ENCODE data around the gene PIGR. TPM values are rescaled to one million over a fixed set of nuclear protein-coding genes. Genes with fewer than 3 reads are reported as not detected.

Gene PIGR
- total RNA-seq, 2 experiments from 2014 or later: not detected

DNA sequence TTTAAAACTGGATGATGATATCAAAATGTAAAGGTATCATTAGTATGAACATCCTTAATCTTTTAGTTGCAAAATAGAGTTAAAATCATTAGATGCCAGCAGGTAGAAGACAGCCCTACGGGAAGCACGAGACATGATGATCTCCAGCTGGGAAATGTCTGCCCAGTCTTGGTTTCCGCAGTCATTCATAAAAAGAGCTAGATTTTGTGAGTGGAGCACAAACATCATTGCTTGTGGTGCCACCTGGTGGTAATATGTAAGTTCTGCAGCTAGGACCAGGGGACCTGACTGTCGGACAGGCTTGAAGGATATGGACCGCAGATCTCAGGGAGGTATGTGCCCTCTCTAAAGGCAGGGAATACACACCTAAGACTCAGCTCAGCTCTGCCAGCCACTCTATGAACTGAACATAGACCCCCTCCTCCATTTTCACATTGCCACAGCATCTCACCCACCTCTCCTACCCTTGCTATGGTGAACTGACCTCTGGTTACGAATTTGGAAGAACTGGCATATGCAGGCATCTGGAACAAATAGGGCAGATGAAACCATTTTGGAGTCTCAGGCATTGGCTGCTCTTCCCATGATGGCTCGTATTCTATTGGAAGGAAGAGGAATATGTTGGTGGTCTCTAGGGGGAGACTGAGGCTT lies 33.7 kb downstream of the PIGR start:
- peak; percentile 76 for DNase-seq
- CTCF ChIA-PET: interaction anchor here (0.7 to 4.0 kb wide), 56 partner anchors 9 to 283 kb away, joined by 3 to 32 read pairs (median 4); partner anchors contain the start of genes DYRK3, FCMR and IL19
- peaks cover 81% of the 10 kb centered on the region for H3K36me3 Mint-ChIP-seq (ENCODE audit: low read depth)
- no peaks in the 10 kb centered on the region for H3K9me3 Mint-ChIP-seq
- H3K4me1 Mint-ChIP-seq: peaks cover 88% of the 10 kb centered on the region
- POLR2A ChIA-PET: no interaction called here
- H3K27ac Mint-ChIP-seq: no peak overlapping the region
- H3K4me3 Mint-ChIP-seq: no peak overlapping the region
- no peaks in the 10 kb centered on the region for H3K27me3 Mint-ChIP-seq

GRCh38 chr1:206911064-206911663 lies 35.1 kb downstream of the PIGR start:
- ChIA-PET POLR2A (no interaction called here), CTCF (interaction anchor here (0.7 to 4.0 kb wide), 32 partner anchors 11 to 307 kb away, joined by 3 to 32 read pairs (median 4); partner anchors contain the start of gene FCMR)
- Mint-ChIP-seq H3K4me3 (no peak overlapping the region), H3K9me3 (no peaks in the 10 kb centered on the region), H3K36me3 (ENCODE audit: low read depth) (peaks cover 80% of the 10 kb centered on the region), H3K27ac (no peak overlapping the region), H3K4me1 (peaks cover 87% of the 10 kb centered on the region), H3K27me3 (no peaks in the 10 kb centered on the region)
- peak; percentile 46 for DNase-seq

DNA sequence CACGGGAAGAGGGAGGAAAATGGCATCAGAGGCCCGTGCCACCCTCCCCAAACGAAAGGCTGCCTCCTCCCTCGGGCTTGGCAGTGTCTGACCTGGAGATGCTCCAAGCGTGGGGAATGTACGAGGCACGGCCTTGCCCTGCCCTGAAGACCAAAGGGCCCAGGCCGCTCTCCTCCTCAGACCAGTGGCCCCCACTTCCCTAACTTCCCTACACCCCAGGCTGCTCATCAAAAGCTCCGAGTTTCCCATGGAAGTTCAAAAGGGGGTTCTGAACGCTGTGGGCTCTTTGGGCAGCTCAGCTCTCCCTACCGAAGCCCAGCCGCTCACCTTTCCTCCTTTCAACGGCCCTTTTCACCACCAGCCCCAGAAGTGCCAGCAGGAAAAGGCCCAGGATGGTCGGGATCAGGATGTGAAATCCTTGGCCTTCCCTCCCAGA lies 36.4 kb downstream of the PIGR start:
- peaks cover 79% of the 10 kb centered on the region for H3K36me3 Mint-ChIP-seq (ENCODE audit: low read depth)

GRCh38 chr1:206909161-206909882 lies 36.9 kb downstream of the PIGR start:
- peaks cover 87% of the 10 kb centered on the region for H3K4me1 Mint-ChIP-seq

More for the DNA sequence above, 36.4 kb downstream of the PIGR start:
- peak overlapping the region; percentile 25 for H3K4me3 Mint-ChIP-seq
- H3K27me3 Mint-ChIP-seq: no peaks in the 10 kb centered on the region
- peaks cover 87% of the 10 kb centered on the region for H3K4me1 Mint-ChIP-seq
- no peaks in the 10 kb centered on the region for H3K9me3 Mint-ChIP-seq
- POLR2A ChIA-PET: no interaction called here
- no peak overlapping the region for H3K27ac Mint-ChIP-seq
- CTCF ChIA-PET: interaction anchor here (0.8 to 5.6 kb wide), 14 partner anchors 9 to 183 kb away, joined by 3 to 23 read pairs (median 6); partner anchors contain the start of genes FCMR and IL19
- DNase-seq: no peak

DNA sequence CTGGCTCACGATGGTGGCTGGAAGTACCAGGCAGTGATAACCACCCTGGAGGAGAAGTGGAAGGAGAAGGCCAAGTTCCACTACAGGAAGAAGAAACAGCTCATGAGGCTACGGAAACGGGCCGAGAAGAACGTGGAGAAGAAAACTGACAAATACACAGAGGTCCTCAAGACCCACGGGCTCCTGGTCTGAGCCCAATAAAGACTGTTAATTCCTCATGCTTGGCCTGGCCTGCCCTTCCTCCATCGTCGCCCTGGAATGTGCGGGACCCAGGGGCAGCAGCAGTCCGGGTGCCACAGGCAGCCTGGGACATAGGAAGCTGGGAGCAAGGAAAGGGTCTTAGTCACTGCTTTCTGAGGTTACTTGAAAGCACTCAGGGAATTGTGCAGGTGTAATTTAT lies 38.2 kb downstream of the PIGR start:
- peaks cover 77% of the 10 kb centered on the region for H3K4me1 Mint-ChIP-seq
- H3K27ac Mint-ChIP-seq: no peak overlapping the region
- CTCF ChIA-PET: interaction anchor here (1.3 to 5.6 kb wide), 9 partner anchors 12 to 329 kb away, joined by 3 to 23 read pairs (median 8); partner anchors contain the start of genes EIF2D and FCMR
- H3K36me3 Mint-ChIP-seq (ENCODE audit: low read depth): peaks cover 82% of the 10 kb centered on the region
- no peaks in the 10 kb centered on the region for H3K27me3 Mint-ChIP-seq
- POLR2A ChIA-PET: no interaction called here
- DNase-seq: no peak
- H3K9me3 Mint-ChIP-seq: no peaks in the 10 kb centered on the region
- no peak overlapping the region for H3K4me3 Mint-ChIP-seq

More at GRCh38 chr1:206909161-206909882, 36.9 kb downstream of the PIGR start:
- Mint-ChIP-seq H3K9me3 (no peaks in the 10 kb centered on the region), H3K4me3 (peak overlapping the region; percentile 25), H3K27ac (peak overlapping the region; percentile 17), H3K27me3 (no peaks in the 10 kb centered on the region), H3K36me3 (ENCODE audit: low read depth) (peaks cover 80% of the 10 kb centered on the region)
- peak; percentile 36 for DNase-seq
- ChIA-PET CTCF (interaction anchor here (0.6 to 5.6 kb wide), 25 partner anchors 9 to 428 kb away, joined by 3 to 23 read pairs (median 4); partner anchors contain the start of genes EIF2D, FCMR and IL19), POLR2A (interaction anchor here (0.6 kb wide), 1 partner anchor 59 kb away, joined by 6 read pairs; no protein-coding TSS in a partner anchor)

DNA sequence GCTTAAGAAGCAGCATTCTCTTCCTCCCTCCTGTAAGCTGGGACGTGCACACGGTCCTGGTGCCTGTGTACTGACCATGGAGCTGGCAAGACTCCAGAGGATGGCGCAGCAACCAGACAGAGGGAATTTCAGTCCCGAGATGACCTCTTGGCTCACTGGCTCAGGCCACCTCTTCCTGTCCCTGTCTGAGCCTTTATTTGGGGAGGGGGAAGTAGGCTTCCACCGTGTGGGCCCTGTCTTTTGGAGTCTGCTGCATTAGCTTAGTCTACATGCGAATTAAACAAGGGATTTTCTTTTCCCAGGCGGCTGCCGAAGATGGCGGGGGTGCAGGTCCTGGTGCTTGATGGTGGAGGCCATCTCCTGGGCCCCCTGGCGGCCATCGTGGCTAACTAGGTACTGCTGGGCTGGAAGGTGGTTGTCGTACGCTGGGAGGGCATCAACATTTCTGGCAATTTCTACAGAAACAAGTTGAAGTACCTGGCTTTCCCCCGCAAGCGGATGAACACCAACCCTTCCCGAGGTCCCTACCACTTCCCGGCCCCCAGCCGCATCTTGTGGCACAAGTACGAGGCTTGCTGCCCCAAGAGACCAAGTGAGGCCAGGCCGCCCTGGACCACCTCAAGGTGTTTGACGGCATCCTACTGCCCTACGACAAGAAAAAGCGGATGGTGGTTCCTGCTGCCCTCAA lies 38.8 kb downstream of the PIGR start:
- Mint-ChIP-seq H3K36me3 (ENCODE audit: low read depth) (peaks cover 81% of the 10 kb centered on the region), H3K9me3 (no peaks in the 10 kb centered on the region), H3K4me1 (peaks cover 71% of the 10 kb centered on the region), H3K4me3 (no peak overlapping the region), H3K27ac (no peak overlapping the region), H3K27me3 (no peaks in the 10 kb centered on the region)
- ChIA-PET POLR2A (no interaction called here), CTCF (interaction anchor here (2.2 to 5.6 kb wide), 6 partner anchors 11 to 181 kb away, joined by 8 to 23 read pairs (median 14); partner anchors contain the start of gene FCMR)
- no peak for DNase-seq

GRCh38 chr1:206905295-206906164 lies 40.7 kb downstream of the PIGR start:
- Mint-ChIP-seq H3K4me3 (peak overlapping the region; percentile 21), H3K4me1 (peaks cover 55% of the 10 kb centered on the region), H3K9me3 (no peaks in the 10 kb centered on the region), H3K27me3 (no peaks in the 10 kb centered on the region), H3K36me3 (ENCODE audit: low read depth) (peaks cover 71% of the 10 kb centered on the region), H3K27ac (peak overlapping the region; percentile 88)
- POLR2A ChIA-PET: no interaction called here
- no peak for DNase-seq
- CTCF ChIA-PET: interaction anchor here (0.7 to 5.6 kb wide), 15 partner anchors 9 to 270 kb away, joined by 3 to 23 read pairs (median 3); partner anchors contain the start of genes DYRK3 and IL20

DNA sequence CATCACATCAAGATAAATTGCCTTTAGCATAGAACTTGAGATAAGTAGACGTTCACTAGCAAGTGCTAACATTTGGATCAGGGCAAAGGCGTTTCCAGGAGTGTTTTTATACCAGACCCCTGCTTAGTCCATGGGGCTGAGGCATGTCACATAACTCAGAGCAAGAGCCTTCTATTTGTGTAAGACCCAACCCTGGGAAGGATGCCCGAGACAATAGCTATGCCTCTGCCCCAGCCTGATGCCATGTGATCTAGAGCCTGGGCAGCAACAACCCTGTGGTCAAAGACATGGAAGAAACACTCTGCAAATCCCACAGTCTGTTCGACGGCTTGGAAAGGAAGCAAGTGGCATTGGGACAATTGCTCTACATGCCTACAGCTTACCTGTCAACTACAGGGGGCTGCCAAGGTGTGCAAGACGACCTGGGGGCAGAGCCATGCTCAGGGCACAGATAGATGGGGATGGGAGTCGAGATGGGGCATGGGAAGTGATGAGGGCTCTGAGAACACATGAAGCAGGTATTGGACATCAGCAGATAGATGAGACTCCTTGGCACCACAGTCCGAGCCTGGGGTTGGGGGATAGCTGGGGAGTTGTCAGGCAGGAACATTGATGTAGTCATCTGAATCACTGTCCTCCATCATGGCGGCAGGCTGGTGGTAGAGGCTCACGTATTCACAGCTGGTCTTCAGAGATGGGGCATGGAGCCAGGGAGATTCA lies 41.7 kb downstream of the PIGR start:
- POLR2A ChIA-PET: no interaction called here
- Mint-ChIP-seq H3K9me3 (no peaks in the 10 kb centered on the region), H3K27me3 (no peaks in the 10 kb centered on the region), H3K36me3 (ENCODE audit: low read depth) (peaks cover 68% of the 10 kb centered on the region), H3K4me3 (no peak overlapping the region), H3K4me1 (peaks cover 48% of the 10 kb centered on the region), H3K27ac (no peak overlapping the region)
- no peak for DNase-seq
- CTCF ChIA-PET: interaction anchor here (0.8 to 5.6 kb wide), 6 partner anchors 18 to 178 kb away, joined by 3 to 23 read pairs (median 4); no protein-coding TSS in a partner anchor

DNA sequence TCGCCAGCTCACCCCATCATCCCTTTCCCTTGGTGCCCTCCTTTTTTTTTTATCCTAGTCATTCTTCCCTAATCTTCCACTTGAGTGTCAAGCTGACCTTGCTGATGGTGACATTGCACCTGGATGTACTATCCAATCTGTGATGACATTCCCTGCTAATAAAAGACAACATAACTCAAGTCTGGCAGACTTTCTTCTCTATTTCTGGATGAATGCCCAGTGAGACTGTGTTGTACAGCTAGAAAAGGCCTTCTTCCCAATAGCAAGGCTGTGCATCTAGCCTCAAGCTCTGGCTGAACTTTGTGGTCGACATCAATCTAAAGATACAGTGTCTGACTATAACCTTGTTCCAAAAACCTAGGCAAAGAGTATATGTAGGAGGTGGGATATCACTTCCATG lies 42.6 kb downstream of the PIGR start:
- Mint-ChIP-seq H3K4me3 (no peak overlapping the region), H3K36me3 (ENCODE audit: low read depth) (peaks cover 64% of the 10 kb centered on the region), H3K4me1 (peaks cover 46% of the 10 kb centered on the region), H3K27me3 (no peaks in the 10 kb centered on the region), H3K9me3 (no peaks in the 10 kb centered on the region), H3K27ac (no peak overlapping the region)
- DNase-seq: no peak
- CTCF ChIA-PET: interaction anchor here (1.2 to 1.4 kb wide), 3 partner anchors 9 to 38 kb away, joined by 3 to 5 read pairs (median 3); partner anchors contain the start of gene IL20
- POLR2A ChIA-PET: no interaction called here

- Mint-ChIP-seq H3K27me3 (no peaks in the 10 kb centered on the region), H3K36me3 (ENCODE audit: low read depth) (peaks cover 55% of the 10 kb centered on the region), H3K9me3 (no peaks in the 10 kb centered on the region), H3K4me1 (peaks cover 41% of the 10 kb centered on the region), H3K4me3 (no peak overlapping the region), H3K27ac (no peak overlapping the region)
- ChIA-PET POLR2A (no interaction called here), CTCF (interaction anchor here (1.2 to 1.4 kb wide), 2 partner anchors 10 to 37 kb away, joined by 3 to 5 read pairs; partner anchors contain the start of gene IL20)
- DNase-seq: no peak
These were observed 43.6 kb downstream of the PIGR start for GRCh38 chr1:206902702-206903101.

GRCh38 chr1:206901944-206902343 lies 44.3 kb downstream of the PIGR start:
- ChIA-PET POLR2A (no interaction called here), CTCF (interaction anchor here (0.8 kb wide), 1 partner anchor 12 kb away, joined by 3 read pairs; no protein-coding TSS in a partner anchor)
- Mint-ChIP-seq H3K4me3 (no peak overlapping the region), H3K4me1 (peaks cover 41% of the 10 kb centered on the region), H3K36me3 (ENCODE audit: low read depth) (peaks cover 48% of the 10 kb centered on the region), H3K27me3 (no peaks in the 10 kb centered on the region), H3K27ac (no peak overlapping the region), H3K9me3 (no peaks in the 10 kb centered on the region)
- no peak for DNase-seq

Measured in activated CD4-positive, alpha-beta T cell treated with anti-CD3 and anti-CD28 coated beads, Interleukin-2, amount 10 ng/mL, durations not matched to agents 7 days and 5 days (primary cell).